ENCODE results near the gene CORO2B.
A peak's percentile ranks its signal among the peaks of the same experiment; 100 is the strongest.

GRCh38 chr15:68599560-68600071, 20.8 kb downstream of the CORO2B start:
- TF ChIP-seq POLR2AphosphoS5 (IDR thresholded peaks at IDR 0.05): peak; percentile 21 to 34
- TF ChIP-seq CTCF (IDR thresholded peaks at IDR 0.05): no peak
- TF ChIP-seq POLR2A (IDR thresholded peaks at IDR 0.05): no peak
